PC-3 (cell line): ENCODE data around the gene ASPN.

Source experiments
- EZH2 ChIP-seq: fragments of 300-600 bp; sonication (generic); IDR thresholded peaks from one replicate; pipeline ENCODE4 v1.6.1; 2017; ENCODE audit warnings: antibody characterized with exemption, mild to moderate bottlenecking, low read length; ENCODE audit not compliant: unreplicated experiment
- TF ChIP-seq, protein P1 (sequence below): fragments of 300-600 bp; sonication (generic); conservative IDR thresholded peaks from 2 replicates; pipeline ENCODE4 v1.5.1; 2017; ENCODE audit warnings: antibody characterized with exemption, low read depth, mild to moderate bottlenecking, low read length

DNA sequence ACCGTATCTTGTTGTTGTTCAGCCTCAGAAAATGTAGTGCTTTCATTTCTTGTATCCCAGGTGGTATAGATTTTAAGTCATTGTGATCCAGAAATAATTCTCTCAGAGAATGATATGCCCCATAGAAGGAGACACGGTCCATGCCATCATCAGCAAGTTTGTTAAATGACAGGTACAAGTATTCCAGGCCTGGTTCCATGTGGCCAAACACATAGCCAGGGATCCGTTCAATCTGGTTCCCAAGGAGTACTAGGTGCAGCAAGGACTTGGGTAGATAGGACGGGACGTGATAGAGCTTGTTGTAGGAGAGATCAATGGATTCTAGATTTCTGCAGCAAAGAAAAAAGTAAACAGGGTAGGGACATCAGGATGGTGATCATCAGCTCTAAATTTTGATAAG, 18.4 kb upstream of the ASPN start:
- TF ChIP-seq, protein P1, sequence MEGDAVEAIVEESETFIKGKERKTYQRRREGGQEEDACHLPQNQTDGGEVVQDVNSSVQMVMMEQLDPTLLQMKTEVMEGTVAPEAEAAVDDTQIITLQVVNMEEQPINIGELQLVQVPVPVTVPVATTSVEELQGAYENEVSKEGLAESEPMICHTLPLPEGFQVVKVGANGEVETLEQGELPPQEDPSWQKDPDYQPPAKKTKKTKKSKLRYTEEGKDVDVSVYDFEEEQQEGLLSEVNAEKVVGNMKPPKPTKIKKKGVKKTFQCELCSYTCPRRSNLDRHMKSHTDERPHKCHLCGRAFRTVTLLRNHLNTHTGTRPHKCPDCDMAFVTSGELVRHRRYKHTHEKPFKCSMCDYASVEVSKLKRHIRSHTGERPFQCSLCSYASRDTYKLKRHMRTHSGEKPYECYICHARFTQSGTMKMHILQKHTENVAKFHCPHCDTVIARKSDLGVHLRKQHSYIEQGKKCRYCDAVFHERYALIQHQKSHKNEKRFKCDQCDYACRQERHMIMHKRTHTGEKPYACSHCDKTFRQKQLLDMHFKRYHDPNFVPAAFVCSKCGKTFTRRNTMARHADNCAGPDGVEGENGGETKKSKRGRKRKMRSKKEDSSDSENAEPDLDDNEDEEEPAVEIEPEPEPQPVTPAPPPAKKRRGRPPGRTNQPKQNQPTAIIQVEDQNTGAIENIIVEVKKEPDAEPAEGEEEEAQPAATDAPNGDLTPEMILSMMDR = no peak
- TF ChIP-seq EZH2 = no peak
